ENCODE data around the gene EIF4G3.
"Not testable (repeated sequence)": the region's sequence is repeated elsewhere in the genome, so short reads cannot be mapped to it uniquely, and the experiment has no call there.

EIF4G3 gene

DNA sequence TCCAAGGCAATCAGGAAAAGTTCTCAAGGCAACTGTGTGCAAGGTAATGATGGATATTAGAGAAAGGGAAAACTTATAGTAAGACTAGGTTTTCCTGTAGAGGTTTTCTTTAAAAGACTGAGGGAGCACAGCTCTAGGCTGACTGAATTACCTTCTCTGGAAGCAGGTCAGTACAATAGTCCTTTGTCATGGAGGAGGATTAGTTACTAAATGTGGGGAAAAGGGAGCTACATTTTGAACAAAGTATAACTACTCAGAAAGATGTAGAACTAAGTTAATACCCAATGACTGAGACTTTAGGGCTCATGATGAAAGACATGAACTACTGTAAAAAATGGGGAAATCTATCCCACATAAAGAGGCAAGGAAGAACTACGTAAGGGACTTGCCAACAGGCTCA lies 241.0 kb downstream of the EIF4G3 start:
- DNase-seq (ENCODE audit: low read depth) = no peak

DNA sequence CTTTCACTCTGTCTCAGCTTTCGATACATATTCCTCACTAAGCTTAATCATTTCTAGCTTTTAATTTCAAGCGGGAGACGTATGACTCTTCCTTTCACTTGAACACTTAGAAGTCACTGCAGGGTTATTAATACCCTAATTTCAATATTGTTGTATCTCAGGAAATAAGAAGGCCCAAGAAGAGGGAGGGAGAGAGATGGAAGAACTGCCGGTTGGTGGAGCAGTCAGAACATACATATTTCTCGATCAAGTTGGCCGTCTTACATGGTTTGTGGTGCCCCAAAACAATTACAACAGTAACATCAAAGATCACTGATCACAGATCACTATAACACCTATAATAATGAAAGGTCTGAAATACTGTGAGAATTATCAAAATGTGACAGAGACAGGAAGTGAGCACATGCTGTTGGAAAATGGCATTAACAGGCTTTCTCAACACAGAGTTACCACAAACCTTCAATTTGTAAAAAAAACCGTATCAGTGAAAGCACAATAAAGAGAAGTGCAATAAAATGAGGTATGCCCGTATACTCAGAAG lies 244.2 kb downstream of the EIF4G3 start:
- DNase-seq (ENCODE audit: low read depth) = no peak

DNA sequence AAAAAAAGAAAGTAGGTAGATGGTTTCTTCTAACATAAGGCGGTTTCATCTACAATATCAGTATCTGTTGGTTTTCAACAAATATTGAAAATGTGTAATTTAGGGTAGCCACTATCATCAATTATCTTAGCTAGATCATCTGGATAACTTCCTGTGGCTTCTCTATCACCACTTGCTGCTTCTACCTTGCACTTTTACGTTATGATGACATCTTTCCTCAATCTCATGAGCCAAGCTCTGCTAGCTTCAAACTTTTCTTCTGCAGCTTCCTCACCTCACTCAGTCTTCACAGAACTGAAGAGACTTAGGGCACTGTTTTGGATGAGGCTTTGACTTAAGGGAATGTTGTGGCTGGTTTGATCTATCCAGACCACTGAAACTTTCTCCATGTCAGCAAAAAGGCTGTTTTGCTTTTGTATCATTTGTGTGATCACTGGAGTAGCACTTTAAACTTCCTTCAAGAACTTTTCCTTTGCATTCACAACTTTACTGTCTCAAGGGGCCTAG lies 244.7 kb downstream of the EIF4G3 start:
- DNase-seq (ENCODE audit: low read depth) = no peak

DNA sequence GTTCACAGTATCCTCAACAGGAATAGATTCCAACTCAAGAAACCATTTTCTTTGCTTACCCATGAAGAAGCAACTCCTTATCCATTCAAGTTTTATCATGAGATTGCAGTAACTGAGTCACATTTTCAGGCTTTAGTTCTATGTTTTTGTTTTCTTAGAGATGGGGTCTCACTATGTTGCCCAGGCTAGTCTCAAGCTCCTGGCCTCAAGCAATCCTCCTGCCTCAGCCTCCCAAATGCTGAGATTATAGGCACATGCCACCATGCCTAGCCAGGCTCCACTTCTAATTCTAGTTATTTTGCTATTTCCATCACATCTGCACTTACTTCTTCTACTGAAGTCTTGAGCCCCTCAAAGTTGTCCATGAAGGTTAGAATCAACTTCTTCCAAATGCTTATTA lies 246.3 kb downstream of the EIF4G3 start:
- no peak for DNase-seq (ENCODE audit: low read depth)

DNA sequence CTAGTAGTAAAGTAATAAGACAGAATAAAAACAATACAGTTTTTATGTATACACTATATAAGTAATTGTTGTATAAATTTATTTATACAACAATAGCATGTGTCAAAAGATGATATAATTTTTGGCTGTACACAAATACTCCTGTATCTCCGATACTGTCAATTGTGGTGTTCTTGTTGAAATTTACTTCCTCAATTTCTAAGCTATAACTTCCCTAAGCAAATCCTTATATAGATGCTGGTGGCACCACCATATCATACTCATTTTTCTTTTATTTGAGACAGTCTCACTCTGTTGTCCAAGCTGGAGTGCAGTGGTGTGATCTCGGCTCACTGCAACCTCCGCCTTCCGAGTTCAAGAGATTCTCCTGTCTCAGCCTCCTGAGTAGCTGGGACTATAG lies 248.6 kb downstream of the EIF4G3 start:
- no peak for DNase-seq (ENCODE audit: low read depth)

DNA sequence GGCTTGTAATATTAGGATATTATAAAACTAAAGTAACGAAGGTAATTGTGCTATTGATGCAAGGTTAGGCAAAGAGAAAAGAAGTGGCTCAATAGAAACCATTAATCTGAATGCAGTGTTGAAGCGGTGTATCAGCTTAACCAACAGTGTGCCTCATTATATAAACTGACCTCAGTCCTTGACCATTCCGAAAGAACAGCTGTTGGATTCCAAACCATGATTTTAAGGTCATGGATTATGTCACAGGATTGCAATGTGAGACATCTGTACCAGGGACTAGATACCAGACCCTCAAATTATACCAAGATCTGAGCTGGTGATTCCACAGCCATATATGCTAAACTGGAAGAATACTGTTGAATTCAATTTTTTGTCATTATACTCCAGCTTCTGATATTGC lies 255.4 kb downstream of the EIF4G3 start:
- DNase-seq (ENCODE audit: low read depth) = no peak

DNA sequence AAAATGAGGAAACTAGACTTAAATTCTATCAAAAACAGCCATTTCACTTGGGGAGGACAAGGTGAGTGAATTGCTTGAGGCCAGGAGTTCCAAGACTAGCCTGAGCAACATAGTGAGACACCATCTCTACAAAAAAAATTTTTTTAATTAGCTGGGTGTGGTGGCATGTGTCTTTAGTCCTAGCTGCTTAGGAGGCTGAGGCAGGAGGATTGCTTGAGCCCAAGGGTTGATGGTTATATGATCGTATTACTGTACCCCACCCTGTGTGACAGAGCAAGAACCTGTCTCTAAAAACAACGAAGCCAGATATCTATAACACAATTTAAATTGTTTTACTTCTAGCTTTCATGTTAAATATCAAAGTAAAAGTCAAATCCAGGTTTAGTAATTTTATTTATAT lies 263.5 kb downstream of the EIF4G3 start:
- DNase-seq (ENCODE audit: low read depth) = no peak

DNA sequence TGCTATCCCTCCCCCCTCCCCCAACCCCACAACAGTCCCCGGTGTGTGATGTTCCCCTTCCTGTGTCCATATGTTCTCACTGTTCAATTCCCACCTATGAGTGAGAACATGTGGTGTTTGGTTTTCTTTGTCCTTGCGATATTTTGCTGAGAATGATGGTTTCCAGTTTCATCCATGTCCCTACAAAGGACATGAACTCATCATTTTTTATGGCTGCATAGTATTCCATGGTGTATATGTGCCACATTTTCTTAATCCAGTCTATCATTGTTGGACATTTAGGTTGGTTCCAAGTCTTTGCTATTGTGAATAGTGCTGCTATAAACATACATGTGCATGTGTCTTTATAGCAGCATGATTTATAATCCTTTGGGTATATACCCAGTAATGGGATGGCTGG lies 269.2 kb downstream of the EIF4G3 start:
- DNase-seq (ENCODE audit: low read depth) = not testable (repeated sequence)

DNA sequence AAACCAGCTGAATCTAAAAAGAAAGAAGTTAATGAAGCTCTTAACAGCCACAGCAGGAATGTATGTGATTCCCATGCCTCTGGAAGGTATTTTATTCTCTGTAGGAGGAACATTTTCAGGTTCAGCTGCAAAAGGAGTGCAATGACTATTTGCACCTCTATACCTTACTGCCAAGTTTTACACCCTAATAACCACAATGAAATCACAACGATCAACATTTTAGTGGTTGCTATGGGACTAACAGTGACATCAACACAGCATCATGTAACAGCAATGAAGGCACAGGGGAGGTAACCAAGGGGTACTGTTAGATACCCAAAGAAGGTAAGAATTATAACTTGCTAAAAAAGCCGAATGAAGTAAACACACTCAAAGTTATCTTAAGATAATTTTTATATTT lies 273.3 kb downstream of the EIF4G3 start:
- no peak for DNase-seq (ENCODE audit: low read depth)

DNA sequence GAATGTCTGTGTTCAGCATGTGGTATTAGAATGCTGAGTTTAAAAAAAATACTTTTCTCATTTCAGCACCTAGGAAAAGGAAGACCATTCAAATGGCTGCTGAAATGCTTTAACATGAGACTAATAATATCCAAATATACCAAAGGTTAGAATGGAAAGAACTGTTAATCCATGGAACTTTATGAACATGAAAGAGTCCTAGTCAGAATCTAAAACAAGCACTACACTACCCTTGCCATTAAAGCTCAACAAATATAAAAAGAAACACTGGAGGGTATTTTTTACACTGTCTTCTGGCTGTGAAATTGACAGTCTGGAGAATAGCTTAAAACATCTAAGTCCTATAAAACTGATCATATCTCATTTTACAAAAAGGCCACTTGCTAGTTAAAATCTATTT lies 276.6 kb downstream of the EIF4G3 start:
- no peak for DNase-seq (ENCODE audit: low read depth)

DNA sequence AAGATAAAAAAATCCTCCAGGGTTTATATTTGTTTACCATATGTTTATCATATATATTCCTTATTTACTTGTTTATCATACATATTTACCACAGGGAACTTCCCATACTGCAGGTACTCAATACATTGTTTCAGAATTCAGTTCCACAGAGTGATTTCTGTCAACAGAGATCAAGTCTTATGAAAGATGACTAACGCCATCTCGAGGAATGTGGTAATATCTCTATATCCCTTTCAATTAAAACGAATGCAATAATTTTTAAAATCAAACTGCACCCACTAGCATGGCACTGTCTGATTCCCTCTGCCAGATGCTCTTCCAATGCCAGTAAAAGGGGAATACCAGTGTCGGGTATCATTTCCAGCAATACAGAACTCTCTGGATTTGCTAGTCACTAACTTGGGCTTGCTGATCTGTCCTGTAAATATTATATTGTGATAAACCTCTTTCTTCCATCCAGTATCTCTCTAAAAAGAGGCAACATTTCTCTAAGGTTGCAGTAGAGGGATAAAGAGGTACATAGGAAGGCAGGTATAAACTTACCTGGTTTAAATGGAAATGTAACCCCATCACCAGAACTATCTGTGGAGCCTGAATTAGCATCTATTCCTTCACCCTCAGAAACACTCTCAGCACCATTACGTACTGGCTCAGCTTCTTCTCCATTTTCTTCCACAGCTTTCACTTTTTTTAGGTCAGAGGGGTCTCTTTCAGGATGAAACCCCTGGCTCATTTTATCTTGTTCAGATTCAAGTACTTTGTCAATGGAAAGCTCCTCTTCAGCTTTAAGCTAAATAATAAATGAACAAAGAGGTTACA lies 277.3 kb downstream of the EIF4G3 start:
- DNase-seq (ENCODE audit: low read depth) = no peak

DNA sequence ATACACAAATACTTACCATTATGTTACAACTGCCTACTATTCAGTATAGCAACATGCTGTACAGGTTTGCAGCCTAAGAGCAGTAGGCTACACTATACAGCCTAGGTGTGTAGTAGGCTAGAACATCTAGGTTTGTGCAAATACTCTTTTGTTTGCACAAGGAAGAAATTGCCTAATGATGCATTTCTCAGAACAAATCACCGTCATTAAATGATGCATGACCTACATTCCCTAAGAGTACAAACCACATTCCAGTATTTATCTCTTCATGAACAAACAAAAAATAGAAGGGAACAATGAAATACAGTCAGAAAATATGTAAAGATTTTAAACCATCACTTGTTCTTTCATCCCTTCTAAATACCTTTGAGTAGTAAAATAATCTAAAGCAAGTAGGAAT lies 279.9 kb downstream of the EIF4G3 start:
- no peak for DNase-seq (ENCODE audit: low read depth)

DNA sequence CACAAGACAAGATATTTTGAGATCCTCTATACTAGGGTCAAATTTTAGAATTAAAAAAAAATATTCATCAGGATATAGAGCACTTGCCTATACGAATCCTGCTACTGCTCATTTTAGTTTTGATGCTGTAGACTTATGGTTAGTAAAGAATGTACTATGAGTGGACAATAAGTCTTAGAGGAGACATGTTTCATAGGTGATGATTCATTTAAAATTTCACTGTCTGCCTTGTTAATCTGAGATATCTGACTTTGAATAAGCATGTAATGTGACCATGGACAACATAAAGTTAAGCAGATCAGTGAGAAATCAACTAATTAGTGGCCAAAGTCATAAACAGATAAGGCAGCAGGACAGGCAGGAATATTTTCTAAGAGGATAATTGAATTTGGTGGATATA lies 282.8 kb downstream of the EIF4G3 start:
- DNase-seq (ENCODE audit: low read depth) = no peak

DNA sequence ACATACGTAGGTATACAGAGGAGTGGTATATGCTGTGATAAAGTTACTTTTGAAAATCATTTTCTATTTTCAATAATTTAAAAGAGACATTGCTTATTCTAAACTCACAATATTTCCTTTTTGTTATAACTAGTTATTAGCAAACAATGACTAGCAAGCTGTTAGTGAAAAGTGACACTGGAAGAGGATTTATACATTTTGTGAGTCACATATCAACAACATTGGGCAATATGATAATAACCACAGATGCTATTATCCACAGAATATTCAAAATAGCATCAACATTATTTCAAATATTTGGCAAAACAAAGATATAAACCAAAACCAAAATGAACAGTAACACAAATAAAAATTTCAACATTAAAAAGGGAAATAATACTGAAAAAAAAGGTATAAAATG lies 285.6 kb downstream of the EIF4G3 start:
- no peak for DNase-seq (ENCODE audit: low read depth)

DNA sequence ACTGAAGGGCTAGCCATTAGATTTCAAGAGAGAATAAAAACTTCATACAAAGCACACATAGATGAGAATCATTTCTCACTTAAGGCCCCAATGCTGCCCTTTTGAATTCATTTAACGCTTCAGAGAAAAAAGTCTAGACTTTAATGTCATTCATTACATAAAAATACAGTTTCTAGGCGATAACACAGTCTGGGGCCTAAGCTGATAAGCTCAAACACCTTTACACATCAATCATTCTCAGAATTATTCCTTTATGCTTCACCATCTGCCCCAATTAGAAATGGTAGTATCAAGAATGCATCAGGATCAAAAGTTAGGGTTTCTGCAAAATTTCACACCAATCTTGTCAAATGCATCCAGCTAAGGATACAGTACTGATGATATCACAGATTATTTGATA lies 289.5 kb downstream of the EIF4G3 start:
- no peak for DNase-seq (ENCODE audit: low read depth)

DNA sequence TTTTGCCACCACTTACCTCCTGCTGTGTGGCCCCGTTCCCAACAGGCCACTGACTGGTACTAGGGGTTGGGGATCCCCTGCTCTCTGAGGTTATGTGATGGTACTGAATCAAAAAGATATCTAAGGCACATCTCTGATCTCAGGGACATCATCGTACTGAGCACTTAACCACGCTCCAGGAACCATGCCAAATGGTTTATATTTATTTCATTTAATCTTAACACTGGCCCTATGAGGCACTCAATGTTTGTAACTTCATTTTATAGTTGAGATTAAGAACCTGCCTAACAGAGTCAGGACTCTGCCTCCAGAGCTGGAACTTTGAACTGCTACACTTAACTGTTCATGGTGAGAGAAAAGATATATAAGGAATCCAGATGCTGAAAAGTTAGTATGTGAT lies 291.6 kb downstream of the EIF4G3 start:
- no peak for DNase-seq (ENCODE audit: low read depth)

DNA sequence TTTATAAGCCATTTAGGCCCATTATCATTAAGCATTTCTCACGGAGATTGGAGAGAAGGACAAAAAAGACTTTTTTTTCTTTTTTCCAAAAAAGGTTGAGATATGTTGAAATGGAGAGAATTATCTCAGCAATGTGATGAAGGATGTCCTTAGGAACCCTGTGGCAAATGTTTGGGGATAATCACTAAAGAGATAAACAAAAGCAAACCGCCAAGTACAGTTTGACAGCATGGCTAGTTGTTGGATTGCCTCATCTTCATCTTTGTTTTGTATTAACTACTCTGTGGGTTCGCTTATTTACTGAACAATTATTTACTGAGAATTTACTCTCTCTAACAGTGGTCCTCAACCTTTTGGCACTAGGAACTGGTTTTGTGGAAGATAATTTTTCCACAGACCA lies 292.2 kb downstream of the EIF4G3 start:
- no peak for DNase-seq (ENCODE audit: low read depth)

DNA sequence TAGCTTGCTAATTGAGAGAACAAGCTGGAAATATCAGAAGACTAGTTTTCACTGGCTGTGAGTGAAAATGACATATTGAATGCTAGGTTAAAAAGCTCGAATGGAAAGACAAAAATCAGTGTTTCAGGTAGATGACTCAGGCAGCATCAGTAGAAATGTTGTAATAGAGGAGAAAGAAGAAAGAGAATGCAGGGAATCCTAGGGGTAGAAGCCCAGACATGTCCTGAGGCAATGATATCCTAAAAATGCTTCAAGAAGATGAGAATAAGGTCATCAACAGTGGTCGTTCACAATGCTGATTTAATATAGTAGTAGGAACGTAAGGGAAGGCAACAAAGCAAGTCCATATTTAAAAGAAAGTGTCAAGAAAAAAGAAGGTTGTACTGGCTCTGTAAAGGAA lies 292.9 kb downstream of the EIF4G3 start:
- no peak for DNase-seq (ENCODE audit: low read depth)

DNA sequence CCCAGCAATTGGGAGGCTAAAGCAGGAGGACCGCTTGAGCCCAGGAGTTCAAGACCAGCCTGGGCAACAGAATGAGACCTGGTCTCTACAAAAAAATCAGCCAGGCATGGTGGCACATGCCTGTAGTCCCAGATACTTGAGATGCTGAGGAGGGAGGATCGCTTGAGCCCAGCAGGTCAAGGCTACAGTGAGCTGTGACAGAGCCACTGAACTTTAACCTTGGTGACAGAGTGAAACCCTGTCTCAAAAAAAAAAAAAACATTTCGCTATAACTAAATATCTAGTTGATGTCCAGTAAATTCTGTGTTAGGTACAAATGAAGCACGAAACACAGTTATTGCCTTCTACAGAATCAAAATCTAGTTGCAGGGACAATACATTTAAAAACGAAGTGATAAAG lies 293.9 kb downstream of the EIF4G3 start:
- DNase-seq (ENCODE audit: low read depth) = no peak

DNA sequence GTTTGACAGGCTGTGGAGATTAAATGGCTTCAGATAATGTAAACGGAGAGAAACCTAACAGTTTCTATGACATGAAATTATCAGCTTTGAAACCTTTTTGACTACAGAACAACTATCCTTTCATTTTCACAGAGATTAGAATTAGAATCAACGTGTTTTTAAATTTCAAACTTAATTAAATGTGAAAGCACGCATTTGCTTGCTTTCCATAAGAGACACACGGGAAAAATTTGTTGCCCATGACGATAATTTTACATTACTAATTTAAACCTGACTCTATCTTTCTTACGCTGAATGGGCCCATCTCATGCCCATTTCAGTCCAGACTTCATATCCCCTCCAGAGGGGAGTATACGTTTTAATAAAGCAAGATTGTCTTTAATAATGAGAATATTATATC lies 297.9 kb downstream of the EIF4G3 start:
- no peak for DNase-seq (ENCODE audit: low read depth)

DNA sequence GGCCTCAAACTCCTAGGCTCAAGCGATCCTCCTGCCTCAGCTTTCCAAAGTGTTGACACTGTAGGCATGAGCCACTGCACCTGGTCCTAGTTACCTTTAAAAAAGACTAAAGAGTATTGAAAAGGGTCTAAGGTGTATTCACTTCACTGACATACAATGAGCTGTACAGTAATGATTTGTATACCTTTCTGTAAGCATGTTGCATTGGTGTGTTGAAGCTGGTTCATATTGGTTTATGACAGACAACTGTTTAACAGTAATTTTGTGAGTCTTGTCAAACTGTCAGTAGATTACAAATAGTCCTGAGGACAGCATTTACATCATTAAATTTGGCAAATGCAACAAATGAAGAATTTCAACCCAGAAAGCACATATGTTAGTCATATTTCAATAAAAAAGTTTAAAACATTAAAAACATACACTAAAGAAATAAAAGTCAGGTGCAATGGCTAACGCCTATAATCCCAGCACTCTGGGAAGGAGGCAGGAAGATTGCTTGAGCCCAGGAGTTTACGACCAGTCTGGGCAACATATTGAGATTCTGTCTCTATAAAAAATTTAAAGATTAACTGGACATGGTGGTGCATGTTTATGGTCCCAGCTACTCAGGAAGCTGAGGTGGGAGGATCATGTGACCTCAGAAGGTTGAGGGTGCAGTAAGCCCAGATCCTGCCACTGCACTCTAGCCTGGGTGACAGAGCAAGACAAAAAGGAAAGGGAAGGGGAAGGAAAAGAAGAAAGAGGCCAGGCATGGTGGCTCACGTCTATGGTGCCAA lies 301.3 kb downstream of the EIF4G3 start:
- DNase-seq (ENCODE audit: low read depth) = no peak

DNA sequence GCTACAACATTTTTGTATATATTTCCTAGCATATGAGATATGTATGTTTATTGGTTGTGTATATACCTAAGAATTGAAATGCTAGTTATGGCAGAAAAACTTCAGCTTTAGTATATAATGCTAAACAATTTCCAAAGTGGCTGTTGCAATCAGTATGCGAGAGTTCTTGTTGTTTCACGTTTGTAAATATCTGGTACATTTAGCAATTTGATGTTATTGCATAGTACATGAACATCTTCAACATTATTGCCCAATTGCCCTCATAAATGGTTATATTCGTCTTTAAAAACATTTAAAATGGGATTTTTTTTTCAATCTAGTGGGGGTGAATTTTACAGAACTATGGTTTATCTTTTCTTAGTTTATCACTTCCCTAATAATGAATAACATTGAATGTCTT lies 303.4 kb downstream of the EIF4G3 start:
- no peak for DNase-seq (ENCODE audit: low read depth)

DNA sequence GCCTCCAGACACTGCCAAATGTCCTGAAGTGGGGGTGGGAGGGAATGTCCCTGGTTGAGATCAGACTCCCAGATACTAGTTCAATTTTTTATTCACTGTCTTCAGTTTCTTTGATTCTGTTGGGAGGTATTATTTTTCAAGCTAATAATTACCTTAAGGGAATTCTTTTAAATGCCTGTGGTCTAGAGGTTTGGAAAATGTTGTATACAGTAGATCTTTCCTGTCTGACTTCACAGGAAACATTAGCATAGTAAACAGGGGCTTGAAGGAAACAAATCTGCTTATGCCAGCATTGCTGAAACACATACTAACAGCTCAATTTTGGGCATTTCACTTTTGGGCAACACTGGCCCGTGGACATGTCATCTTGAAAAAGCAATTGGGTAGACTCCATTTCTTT lies 305.3 kb downstream of the EIF4G3 start:
- DNase-seq (ENCODE audit: low read depth) = no peak
